Prostate gland (tissue), 2 donors: Measurements from ENCODE around the gene OR2K2. TPM values are rescaled to one million over a fixed set of nuclear protein-coding genes. Genes with fewer than 3 reads are reported as not detected.
"Not testable (repeated sequence)": the region's sequence is repeated elsewhere in the genome, so short reads cannot be mapped to it uniquely, and the experiment has no call there.

Source experiments
- DNase-seq: peaks from one replicate; pipeline ENCODE4 v3.0.0-alpha.2; 2019; ENCODE audit warnings: low spot score
- H3K27ac ChIP-seq, 2 donors: fragments of 200-600 bp; sonication (generic); 2 replicates each; pipeline ENCODE4 v1.5.1; 2017 to 2019
- H3K27me3 ChIP-seq: fragments of 200-600 bp; sonication (generic); replicated peaks from 2 replicates; pipeline ENCODE4 v1.5.1; 2019; ENCODE audit not compliant: insufficient read depth
- H3K36me3 ChIP-seq, 2 donors: fragments of 200-600 bp; sonication (generic); 1 replicate in 1 of 2; 2 replicates in 1 of 2; pipeline versions ENCODE4 v1.5.1 to v1.8.1; 2017 to 2019
- H3K4me1 ChIP-seq: fragments of 200-600 bp; sonication (generic); replicated peaks from 2 replicates; pipeline ENCODE4 v1.5.1; 2019
- H3K4me3 ChIP-seq, 2 donors: fragments of 200-600 bp; sonication (generic); 2 replicates each; pipeline ENCODE4 v1.5.1; 2017 to 2019
- H3K9me3 ChIP-seq: fragments of 200-600 bp; sonication (generic); 2 replicates; pipeline ENCODE4 v1.5.1; 2017
- CTCF ChIP-seq, 4 experiments: fragments of 200-600 bp in 2 of 4; fragments of 450-650 bp in 2 of 4; sonication (generic) in 2 of 4; IDR thresholded peaks; 1 replicate in 3 of 4; 2 replicates in 1 of 4; pipeline ENCODE4 v1.5.1; 2016 to 2019; ENCODE audit warnings: antibody characterized with exemption in 4 of 4, mild to moderate bottlenecking in 2 of 4, moderate library complexity in 2 of 4
- POLR2A ChIP-seq: fragments of 450-650 bp; IDR thresholded peaks from one replicate; pipeline ENCODE4 v1.6.1; 2016; ENCODE audit warnings: antibody characterized with exemption, mild to moderate bottlenecking
- POLR2AphosphoS5 ChIP-seq: sonication (generic); formaldehyde crosslinking; IDR thresholded peaks from one replicate; pipeline ENCODE4 v1.6.1; 2017; ENCODE audit warnings: antibody characterized with exemption
- WGBS: methylation state at CpG from one replicate; pipeline ENCODE4 v1.1.5; 2018; 5-methylcytosine and 5-hydroxymethylcytosine counted together
- intact Hi-C: fragments of 100-400 bp; cut with DNase I; formaldehyde crosslinking; loops from one replicate; pipeline ENCODE4 v1.14.2; 2022
- total RNA-seq, 2 donors: library from RNA; depleted of rRNA; stranded (reverse); fragments of >200 nt; gene quantifications; one replicate each; pipeline ENCODE4 v1.1.0, GENCODE V29; 2016

The OR2K2 gene
- total RNA-seq, 2 donors from 2014 or later: not detected

DNA sequence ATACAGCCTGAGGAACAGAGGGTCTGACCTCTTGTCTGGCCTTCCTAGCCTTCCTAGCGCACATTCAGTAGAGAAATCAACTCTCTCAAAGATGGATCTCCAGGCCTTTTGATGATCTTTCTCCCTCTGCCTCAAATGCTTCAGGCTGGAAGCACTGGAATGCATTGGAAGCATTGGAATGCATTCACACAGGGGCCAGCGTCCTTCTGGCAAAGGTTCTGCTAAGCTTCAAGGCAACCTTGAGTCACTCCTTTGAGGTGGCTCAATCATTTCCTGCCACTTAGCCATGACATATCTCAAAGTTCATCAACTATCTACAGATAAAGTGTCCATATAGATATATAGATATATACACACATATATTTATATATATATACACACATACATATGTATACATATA, 42.9 kb downstream of the OR2K2 start:
- no peak overlapping the region for H3K27ac ChIP-seq
- TF ChIP-seq POLR2A (no peak), CTCF (IDR thresholded peaks at IDR 0.05) (no peak), POLR2AphosphoS5 (no peak)
- H3K36me3 ChIP-seq: no peaks in the 10 kb centered on the region
- intact Hi-C loops: no loop called here
- H3K9me3 ChIP-seq: no peaks in the 10 kb centered on the region
- no peak overlapping the region for H3K4me3 ChIP-seq
- 79% methylated on average over 2 of the region's 2 CpGs for WGBS
- no peaks in the 10 kb centered on the region for H3K27me3 ChIP-seq
- H3K4me1 ChIP-seq: no peaks in the 10 kb centered on the region
- no peak for DNase-seq

- H3K9me3 ChIP-seq: no peaks in the 10 kb centered on the region
- DNase-seq: no peak
- H3K36me3 ChIP-seq: no peaks in the 10 kb centered on the region
- no peak overlapping the region for H3K4me3 ChIP-seq
- TF ChIP-seq POLR2AphosphoS5 (no peak), CTCF (IDR thresholded peaks at IDR 0.05) (no peak), POLR2A (no peak)
- no peak overlapping the region for H3K27ac ChIP-seq
- WGBS: 90% methylated on average over 4 of the region's 4 CpGs
- no peaks in the 10 kb centered on the region for H3K27me3 ChIP-seq
- H3K4me1 ChIP-seq: no peaks in the 10 kb centered on the region
- intact Hi-C loops: no loop called here
These were observed 45.3 kb downstream of the OR2K2 start for GRCh38 chr9:111284703-111285102.

- TF ChIP-seq CTCF (IDR thresholded peaks at IDR 0.05): no peak
- no peak for TF ChIP-seq POLR2A
- TF ChIP-seq POLR2AphosphoS5: no peak
- Histone ChIP-seq H3K4me1 (no peaks in the 10 kb centered on the region), H3K36me3 (no peaks in the 10 kb centered on the region), H3K9me3 (no peaks in the 10 kb centered on the region), H3K27ac (no peak overlapping the region), H3K4me3 (no peak overlapping the region), H3K27me3 (no peaks in the 10 kb centered on the region)
- intact Hi-C loops: no loop called here
- WGBS: 21% methylated on average over 2 of the region's 2 CpGs
- DNase-seq: no peak
These were observed 47.2 kb downstream of the OR2K2 start for GRCh38 chr9:111282845-111283244.

DNA sequence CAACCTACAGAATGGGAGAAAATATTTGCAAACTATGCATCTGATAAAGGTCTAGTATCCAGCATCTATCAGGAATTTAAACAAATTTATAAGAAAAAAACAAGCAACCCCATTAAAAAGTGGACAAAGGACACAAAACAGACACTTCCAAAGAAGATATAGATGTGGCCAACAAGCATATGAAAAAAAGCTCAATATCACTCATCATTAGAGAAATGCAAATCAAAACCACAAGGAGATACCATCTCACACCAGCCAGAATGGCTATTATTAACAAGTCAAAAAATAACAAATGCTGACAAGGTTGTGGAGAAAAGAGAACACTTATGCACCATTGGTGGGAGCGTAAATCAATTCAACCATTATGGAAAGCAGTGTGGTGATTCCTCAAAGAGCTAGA, 49.2 kb downstream of the OR2K2 start:
- DNase-seq, H3K27ac ChIP-seq, H3K36me3 ChIP-seq, H3K27me3 ChIP-seq, intact Hi-C loops, H3K4me1 ChIP-seq, H3K9me3 ChIP-seq, H3K4me3 ChIP-seq: not testable (repeated sequence)
- 91% methylated on average over 1 of the region's 1 CpG for WGBS

Other genes starting within 250 kb of the OR2K2 start
- 100 to 1,000 TPM in 1 of 2 donors, 10 to 100 TPM in 1; 87.8 to 103 TPM for gene ECPAS, start 154.2 kb upstream of the OR2K2 start, total RNA-seq
- 10 to 100 TPM; 12.8 to 30.4 TPM for gene ZNF483, start 195.0 kb upstream of the OR2K2 start, total RNA-seq